HG03342 (cell line): ENCODE results near the gene TBP.
"Not testable (repeated sequence)": the region's sequence is repeated elsewhere in the genome, so short reads cannot be mapped to it uniquely, and the experiment has no call there.

Experiments used
- ATAC-seq: cut with Tn5 transposase; IDR thresholded peaks from one replicate; pipeline ENCODE4 v1.9.1; 2021; ENCODE audit warnings: mild to moderate bottlenecking, moderate library complexity; ENCODE audit not compliant: unreplicated experiment

The TBP gene

GRCh38 chr6:170597278-170597677, 43.1 kb downstream of the TBP start:
- no peak for ATAC-seq

- ATAC-seq: no peak
Observed at GRCh38 chr6:170605574-170606259, 51.5 kb downstream of the TBP start.

GRCh38 chr6:170609225-170609624, 55.1 kb downstream of the TBP start:
- ATAC-seq: not testable (repeated sequence)

- peak; percentile 68 for ATAC-seq
Observed at GRCh38 chr6:170612256-170612804, 58.2 kb downstream of the TBP start.

GRCh38 chr6:170616020-170616554, 61.9 kb downstream of the TBP start:
- not testable (repeated sequence) for ATAC-seq
